OCI-LY3 (cell line): ENCODE results near the gene CCR9.

Source experiments
- CTCF ChIP-seq: fragments of 200-600, 300-600 bp; sonication (generic); IDR thresholded peaks from 2 replicates; pipeline ENCODE4 v1.5.1; 2014; ENCODE audit warnings: antibody characterized with exemption, low read length, low read depth
- EZH2phosphoT487 ChIP-seq: fragments of 200-600 bp; shearing (Covaris generic); IDR thresholded peaks from 2 replicates; pipeline ENCODE4 v1.6.1; 2018; ENCODE audit warnings: antibody characterized with exemption, mixed run types, low read depth

GRCh38 chr3:45908761-45909160, 22.4 kb downstream of the CCR9 start:
- TF ChIP-seq CTCF (no peak), EZH2phosphoT487 (no peak)
